SIG-M5 treated with dmso at 0.1 percent for 504 hours (cell line): ENCODE measurements around the gene LTBP2.

Experiments used
- DNase-seq: peaks from one replicate; lab custom pipeline; 2025; ENCODE audit not compliant: unreplicated experiment; lab: John Stamatoyannopoulos, UW

Gene LTBP2

GRCh38 chr14:74592476-74593201 lies 19.4 kb downstream of the LTBP2 start:
- DNase-seq: no peak

GRCh38 chr14:74591899-74592298 lies 20.1 kb downstream of the LTBP2 start:
- no peak for DNase-seq

GRCh38 chr14:74591394-74591793 lies 20.6 kb downstream of the LTBP2 start:
- DNase-seq: no peak

GRCh38 chr14:74589291-74589879 lies 22.7 kb downstream of the LTBP2 start:
- DNase-seq: no peak

GRCh38 chr14:74587363-74587707 lies 24.7 kb downstream of the LTBP2 start:
- no peak for DNase-seq

- DNase-seq: no peak
Measured at GRCh38 chr14:74586681-74587362, 25.2 kb downstream of the LTBP2 start.

- no peak for DNase-seq
Measured at GRCh38 chr14:74585406-74586335, 26.4 kb downstream of the LTBP2 start.

GRCh38 chr14:74584951-74585350 lies 27.1 kb downstream of the LTBP2 start:
- no peak for DNase-seq

- no peak for DNase-seq
Measured at GRCh38 chr14:74583689-74584434, 28.2 kb downstream of the LTBP2 start.

- DNase-seq: no peak
Measured at GRCh38 chr14:74582910-74583581, 29.0 kb downstream of the LTBP2 start.

- no peak for DNase-seq
Measured at GRCh38 chr14:74580275-74580672, 31.8 kb downstream of the LTBP2 start.

- DNase-seq: no peak
Measured at GRCh38 chr14:74579447-74580274, 32.4 kb downstream of the LTBP2 start.

GRCh38 chr14:74578479-74578878 lies 33.6 kb downstream of the LTBP2 start:
- DNase-seq: no peak

- DNase-seq: no peak
Measured at GRCh38 chr14:74577948-74578275, 34.1 kb downstream of the LTBP2 start.

GRCh38 chr14:74577247-74577947 lies 34.6 kb downstream of the LTBP2 start:
- no peak for DNase-seq

- no peak for DNase-seq
Measured at GRCh38 chr14:74575936-74576335, 36.1 kb downstream of the LTBP2 start.

- no peak for DNase-seq
Measured at GRCh38 chr14:74575507-74575906, 36.5 kb downstream of the LTBP2 start.

GRCh38 chr14:74574706-74575105 lies 37.3 kb downstream of the LTBP2 start:
- DNase-seq: no peak

- no peak for DNase-seq
Measured at GRCh38 chr14:74574090-74574433, 38.0 kb downstream of the LTBP2 start.
